Fibroblast of the aortic adventitia (primary cell): ENCODE results near the gene TTYH2. TPM values are rescaled to one million over a fixed set of nuclear protein-coding genes. Genes with fewer than 3 reads are reported as not detected.
"Not testable (repeated sequence)": the region's sequence is repeated elsewhere in the genome, so short reads cannot be mapped to it uniquely, and the experiment has no call there.

Source experiments
- DNase-seq: peaks from one replicate; pipeline ENCODE4 v3.0.0-alpha.2; 2010; ENCODE audit warnings: low read depth
- H3K4me3 ChIP-seq: 2 replicates; pipeline ENCODE4 v1.5.1; 2011; ENCODE audit warnings: low read depth, mild to moderate bottlenecking, control low read depth, low read length, moderate library complexity
- CTCF ChIP-seq: IDR thresholded peaks from 2 replicates; pipeline ENCODE4 v1.5.1; 2011; ENCODE audit warnings: mild to moderate bottlenecking, low read length, control low read depth, inconsistent platforms; ENCODE audit not compliant: insufficient read depth
- total RNA-seq: library from RNA; depleted of rRNA; stranded (reverse); fragments of >200 nt; gene quantifications from 2 replicates; pipeline ENCODE4 v1.2.3, GENCODE V29; 2012; ENCODE audit warnings: low replicate concordance

The TTYH2 gene
- total RNA-seq, 1 donor, result 0.54 TPM

DNA sequence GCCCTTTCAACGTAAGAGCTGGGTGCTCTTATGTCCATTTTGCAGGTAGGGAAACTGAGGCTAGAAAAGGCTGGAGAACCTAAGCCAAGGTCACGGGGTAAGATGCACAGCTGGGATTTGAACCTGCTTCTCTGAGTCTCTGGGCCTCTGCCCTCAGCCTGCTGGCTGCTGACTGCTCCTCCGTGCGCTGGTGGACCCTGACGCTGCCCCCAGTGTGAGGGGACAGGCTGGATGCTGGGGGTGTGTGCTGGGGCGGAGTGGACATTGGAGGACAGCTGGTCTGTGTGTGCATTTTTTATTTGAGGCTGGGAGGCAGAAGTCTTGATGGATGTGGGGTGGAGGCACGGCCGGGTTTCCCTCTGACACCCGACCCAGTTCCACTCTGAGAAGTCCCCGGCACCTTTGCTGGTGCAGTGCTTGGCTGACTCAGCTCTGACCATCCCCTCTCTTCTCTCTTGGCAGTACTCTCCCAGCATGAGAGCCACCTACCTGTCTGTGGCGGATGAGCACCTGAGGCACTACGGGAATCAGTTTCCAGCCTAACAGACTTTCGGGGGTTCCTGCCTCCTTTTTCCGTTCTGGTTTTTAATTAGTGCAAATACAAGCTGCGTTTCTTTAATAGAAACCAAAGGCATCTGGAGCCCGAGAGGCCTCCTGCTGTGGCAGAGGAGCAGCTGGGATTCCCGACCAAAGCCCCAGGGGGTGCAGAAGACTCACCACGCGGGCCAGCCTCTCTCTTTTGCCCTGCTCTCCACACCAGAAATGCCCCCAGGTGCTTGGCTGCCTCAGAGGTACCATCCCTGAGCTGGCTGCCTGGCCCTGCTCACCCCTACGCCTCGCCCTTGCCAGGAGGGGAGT is 46.5 kb downstream of the TTYH2 start:
- no peak for TF ChIP-seq CTCF
- DNase-seq, result no peak

GRCh38 chr17:74260525-74260850 is 47.1 kb downstream of the TTYH2 start:
- H3K4me3 ChIP-seq, result no peak overlapping the region
- no peak for TF ChIP-seq CTCF
- DNase-seq, result no peak

More for the DNA sequence above, 46.5 kb downstream of the TTYH2 start:
- H3K4me3 ChIP-seq, result no peak overlapping the region

- no peak for DNase-seq
- H3K4me3 ChIP-seq, result no peak overlapping the region
- no peak for TF ChIP-seq CTCF
Observed at GRCh38 chr17:74262601-74263000, 49.2 kb downstream of the TTYH2 start.

DNA sequence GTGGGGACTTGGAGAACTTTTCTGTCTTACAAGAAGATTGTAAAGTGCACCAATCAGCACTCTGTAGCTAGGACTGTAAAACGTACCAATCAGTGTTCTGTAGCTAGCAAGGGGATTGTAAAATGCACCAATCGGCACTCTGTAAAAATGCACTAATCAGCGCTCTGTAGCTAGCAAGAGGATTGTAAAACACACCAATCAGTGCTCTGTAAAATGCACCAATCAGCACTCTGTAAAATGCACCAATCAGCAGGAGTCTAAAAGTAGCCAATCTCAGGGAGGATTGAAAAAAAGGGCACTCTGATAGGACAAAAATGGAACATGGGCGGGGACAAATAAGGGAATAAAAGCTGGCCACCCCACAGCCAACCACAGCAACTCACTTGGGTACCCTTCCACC is 53.7 kb downstream of the TTYH2 start:
- H3K4me3 ChIP-seq, DNase-seq: not testable (repeated sequence)

- no peak for TF ChIP-seq CTCF
- no peak for DNase-seq
- no peak overlapping the region for H3K4me3 ChIP-seq
Observed at GRCh38 chr17:74267579-74267978, 54.2 kb downstream of the TTYH2 start.

GRCh38 chr17:74267987-74268499 is 54.7 kb downstream of the TTYH2 start:
- no peak for TF ChIP-seq CTCF
- DNase-seq, result no peak
- no peak overlapping the region for H3K4me3 ChIP-seq

- DNase-seq, result no peak
- TF ChIP-seq CTCF, result no peak
- no peak overlapping the region for H3K4me3 ChIP-seq
Observed at GRCh38 chr17:74268558-74268957, 55.2 kb downstream of the TTYH2 start.
